Omental fat pad (tissue), 4 donors: ENCODE measurements around the gene ELOVL2. TPM values are rescaled to one million over a fixed set of nuclear protein-coding genes. Genes with fewer than 3 reads are reported as not detected.
"Not testable (repeated sequence)": the region's sequence is repeated elsewhere in the genome, so short reads cannot be mapped to it uniquely, and the experiment has no call there.

ENCODE experiments used
- ATAC-seq: fragments of 150-250 bp; one replicate; pipeline ENCODE4 v1.9.1; 2016; ENCODE audit warnings: mild to moderate bottlenecking, moderate library complexity; ENCODE audit not compliant: low FRiP score
- DNase-seq: peaks from one replicate; pipeline ENCODE4 v3.0.0-alpha.2; 2019; ENCODE audit warnings: low spot score
- total RNA-seq, 4 donors: library from RNA; depleted of rRNA; stranded (reverse); fragments of >200 nt; gene quantifications; one replicate each; pipeline ENCODE4 v1.1.0, GENCODE V29; 2016
- TF ChIP-seq, protein P1 (sequence below), 3 donors: fragments of 450-650 bp; IDR thresholded peaks; one replicate each; pipeline ENCODE4 v1.5.1; 2016 to 2017; ENCODE audit warnings: antibody characterized with exemption in 3 of 3, mild to moderate bottlenecking in 3 of 3, moderate library complexity in 2 of 3

Gene ELOVL2, protein sequence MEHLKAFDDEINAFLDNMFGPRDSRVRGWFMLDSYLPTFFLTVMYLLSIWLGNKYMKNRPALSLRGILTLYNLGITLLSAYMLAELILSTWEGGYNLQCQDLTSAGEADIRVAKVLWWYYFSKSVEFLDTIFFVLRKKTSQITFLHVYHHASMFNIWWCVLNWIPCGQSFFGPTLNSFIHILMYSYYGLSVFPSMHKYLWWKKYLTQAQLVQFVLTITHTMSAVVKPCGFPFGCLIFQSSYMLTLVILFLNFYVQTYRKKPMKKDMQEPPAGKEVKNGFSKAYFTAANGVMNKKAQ
- total RNA-seq, result 1 to 10 TPM in 1 of 4 donors, under 1 TPM in 3; 0.13 to 1.3 (median 0.63) TPM

DNA sequence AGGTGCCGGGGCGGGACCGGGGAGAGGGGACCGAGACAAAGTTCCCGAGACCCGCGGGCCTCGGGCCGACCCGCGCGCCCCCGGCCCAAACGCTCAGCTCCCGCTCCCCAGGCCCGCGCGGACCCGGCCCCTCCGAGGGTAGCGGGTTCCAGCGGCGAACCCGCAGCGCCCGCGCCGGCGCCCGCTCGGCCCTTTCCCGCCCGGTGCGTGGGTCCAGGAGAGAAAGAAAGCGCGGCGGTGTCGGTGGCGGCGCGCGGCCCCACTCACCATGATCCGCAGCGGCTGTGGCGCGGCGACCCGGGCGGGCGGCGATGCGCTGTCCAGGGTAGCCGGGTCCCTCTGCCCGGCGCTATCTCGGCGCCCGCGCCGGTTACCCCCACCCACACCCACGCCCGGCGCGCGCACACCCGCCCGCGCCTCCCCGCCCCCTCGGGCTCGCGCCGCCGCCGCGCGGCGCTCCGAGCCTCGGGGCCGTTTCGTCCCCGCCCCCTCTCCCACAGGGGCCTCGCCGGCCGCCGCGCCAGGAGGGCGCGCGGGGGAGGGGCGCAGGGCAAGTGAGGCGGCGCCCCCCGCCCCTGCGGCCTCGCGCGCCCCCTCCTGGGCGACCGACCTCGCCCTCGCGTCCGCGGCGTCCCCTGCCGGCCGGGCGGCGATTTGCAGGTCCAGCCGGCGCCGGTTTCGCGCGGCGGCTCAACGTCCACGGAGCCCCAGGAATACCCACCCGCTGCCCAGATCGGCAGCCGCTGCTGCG lies at the start of gene ELOVL2:
Gene ELOVL2, minus strand, starts transcription at position 345 of the 751 bp plus-strand sequence. Its CDS starts 75 bp downstream, at position 270.
- TF ChIP-seq, protein P1, sequence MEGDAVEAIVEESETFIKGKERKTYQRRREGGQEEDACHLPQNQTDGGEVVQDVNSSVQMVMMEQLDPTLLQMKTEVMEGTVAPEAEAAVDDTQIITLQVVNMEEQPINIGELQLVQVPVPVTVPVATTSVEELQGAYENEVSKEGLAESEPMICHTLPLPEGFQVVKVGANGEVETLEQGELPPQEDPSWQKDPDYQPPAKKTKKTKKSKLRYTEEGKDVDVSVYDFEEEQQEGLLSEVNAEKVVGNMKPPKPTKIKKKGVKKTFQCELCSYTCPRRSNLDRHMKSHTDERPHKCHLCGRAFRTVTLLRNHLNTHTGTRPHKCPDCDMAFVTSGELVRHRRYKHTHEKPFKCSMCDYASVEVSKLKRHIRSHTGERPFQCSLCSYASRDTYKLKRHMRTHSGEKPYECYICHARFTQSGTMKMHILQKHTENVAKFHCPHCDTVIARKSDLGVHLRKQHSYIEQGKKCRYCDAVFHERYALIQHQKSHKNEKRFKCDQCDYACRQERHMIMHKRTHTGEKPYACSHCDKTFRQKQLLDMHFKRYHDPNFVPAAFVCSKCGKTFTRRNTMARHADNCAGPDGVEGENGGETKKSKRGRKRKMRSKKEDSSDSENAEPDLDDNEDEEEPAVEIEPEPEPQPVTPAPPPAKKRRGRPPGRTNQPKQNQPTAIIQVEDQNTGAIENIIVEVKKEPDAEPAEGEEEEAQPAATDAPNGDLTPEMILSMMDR (IDR thresholded peaks at IDR 0.05), result peak in 1 of 3 donors; percentile 43
- no peak for DNase-seq
- ATAC-seq, result peak; percentile 53

- peak; percentile 5 for ATAC-seq
Measured at GRCh38 chr6:11093376-11093625, 49.2 kb upstream of the ELOVL2 start.

DNA sequence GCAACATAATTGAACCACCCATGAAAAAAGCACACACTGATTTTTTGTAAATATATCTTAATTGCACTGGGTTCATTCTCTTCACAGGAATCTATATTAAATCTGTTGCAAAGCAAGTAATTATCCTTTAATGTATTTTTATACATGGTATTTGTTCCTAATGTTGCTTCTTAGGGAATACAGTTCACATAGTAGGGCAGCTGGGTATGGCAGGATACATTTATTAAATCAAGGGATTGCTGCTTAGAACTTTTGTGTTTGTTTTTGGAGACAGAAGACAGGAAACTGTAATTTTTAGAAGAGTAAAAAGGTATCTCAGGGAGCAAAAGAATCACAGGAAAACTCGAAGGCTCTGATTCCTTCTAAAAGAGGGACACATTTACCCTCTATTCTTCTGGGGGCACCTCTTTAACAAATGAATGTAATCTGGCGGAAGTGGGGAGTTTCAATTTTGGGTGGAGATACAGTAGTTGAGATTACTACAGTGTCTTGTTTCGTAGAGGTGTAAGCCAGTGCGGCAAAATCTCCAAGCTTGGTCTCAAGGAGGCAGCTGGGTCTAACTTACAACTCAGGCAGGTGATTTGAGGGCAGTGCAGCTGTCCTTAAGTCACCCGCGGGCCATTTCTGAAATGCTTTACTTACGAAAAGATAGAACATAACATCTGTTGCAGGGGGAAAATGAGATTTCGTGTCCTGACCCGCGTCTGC lies 48.7 kb upstream of the ELOVL2 start:
- DNase-seq (no peak), ATAC-seq (peak; percentile 14)
- TF ChIP-seq, protein P1 (IDR thresholded peaks at IDR 0.05), result no peak

More at GRCh38 chr6:11093376-11093625, 49.2 kb upstream of the ELOVL2 start:
- TF ChIP-seq, protein P1 (IDR thresholded peaks at IDR 0.05), result no peak
- DNase-seq, result no peak

DNA sequence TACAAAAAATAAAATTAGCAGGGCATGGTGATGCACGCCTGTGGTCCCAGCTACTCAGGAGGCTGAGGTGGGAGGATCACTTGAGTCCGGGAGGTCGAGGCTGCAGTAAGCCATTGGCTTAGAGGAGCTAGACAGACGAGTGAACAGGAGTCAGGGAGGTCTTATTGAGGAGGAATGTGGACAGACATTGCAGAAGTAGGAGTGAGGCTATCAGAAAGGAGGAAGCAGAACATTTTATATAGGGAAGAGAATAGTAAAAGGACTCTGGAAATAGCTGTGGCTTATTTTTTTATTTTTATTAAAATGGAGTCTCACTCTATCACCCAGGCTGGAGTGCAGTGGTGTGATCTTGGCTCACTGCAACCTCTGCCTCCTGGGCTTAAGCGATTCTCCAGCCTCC lies 47.0 kb upstream of the ELOVL2 start:
- DNase-seq, ATAC-seq: not testable (repeated sequence)

GRCh38 chr6:11089695-11090094 lies 45.6 kb upstream of the ELOVL2 start:
- TF ChIP-seq, protein P1 (IDR thresholded peaks at IDR 0.05), result no peak
- DNase-seq, result no peak
- ATAC-seq, result no peak

GRCh38 chr6:11087141-11087812 lies 43.2 kb upstream of the ELOVL2 start:
- not testable (repeated sequence) for ATAC-seq

DNA sequence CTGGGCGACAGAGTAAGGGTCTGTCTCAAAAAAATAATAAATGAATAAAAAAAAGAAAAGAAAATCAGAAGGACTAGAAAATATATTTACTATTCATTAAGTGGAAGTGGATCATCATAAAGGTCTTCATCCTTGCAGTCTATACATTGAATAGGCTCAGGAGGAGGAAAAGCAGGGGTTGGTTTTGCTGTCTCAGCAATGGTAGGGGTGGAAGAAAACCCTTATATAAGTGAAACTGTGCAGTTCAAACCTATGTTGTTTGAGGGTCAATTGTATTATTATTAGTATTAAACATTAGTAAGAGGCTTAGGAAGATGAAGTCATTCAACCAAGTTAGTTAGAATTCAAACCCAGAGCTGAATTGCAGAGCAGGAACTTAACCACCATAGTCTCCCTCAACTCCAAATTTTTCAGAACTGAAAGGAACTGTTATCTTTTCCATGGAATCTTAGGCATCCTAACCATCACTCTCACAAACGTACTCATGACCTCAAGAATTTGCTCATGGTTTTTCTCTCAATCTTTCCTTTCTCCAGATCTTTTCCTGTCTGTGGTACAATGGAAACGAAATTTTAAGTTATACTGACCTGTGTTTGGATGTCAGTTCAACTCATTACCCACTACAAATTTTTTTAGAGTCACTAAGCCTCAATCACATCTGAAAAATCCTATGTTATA lies 41.8 kb upstream of the ELOVL2 start:
- TF ChIP-seq, protein P1 (IDR thresholded peaks at IDR 0.05), result no peak
- ATAC-seq (no peak), DNase-seq (no peak)

More at GRCh38 chr6:11087141-11087812, 43.2 kb upstream of the ELOVL2 start:
- not testable (repeated sequence) for DNase-seq
